ENCODE data around the gene TXNRD1.

TXNRD1 gene

GRCh38 chr12:104305349-104305748 is 89.8 kb downstream of the TXNRD1 start:
- TF ChIP-seq ZFX (IDR thresholded peaks at IDR 0.05; ENCODE audit: borderline replicate concordance) (no peak), CTCF (IDR thresholded peaks at IDR 0.05) (no peak)
- H3K27ac ChIP-seq: no peak overlapping the region

- H3K27ac ChIP-seq: no peak overlapping the region
- no peak for TF ChIP-seq CTCF (IDR thresholded peaks at IDR 0.05)
- TF ChIP-seq ZFX (IDR thresholded peaks at IDR 0.05; ENCODE audit: borderline replicate concordance): no peak
Measured at GRCh38 chr12:104306376-104306775, 90.8 kb downstream of the TXNRD1 start.

GRCh38 chr12:104306943-104307654 is 91.5 kb downstream of the TXNRD1 start:
- no peak overlapping the region for H3K27ac ChIP-seq
- TF ChIP-seq ZFX (IDR thresholded peaks at IDR 0.05; ENCODE audit: borderline replicate concordance): no peak
- no peak for TF ChIP-seq CTCF (IDR thresholded peaks at IDR 0.05)

- TF ChIP-seq ZFX (IDR thresholded peaks at IDR 0.05; ENCODE audit: borderline replicate concordance) (no peak), CTCF (IDR thresholded peaks at IDR 0.05) (no peak)
- no peak overlapping the region for H3K27ac ChIP-seq
Measured at GRCh38 chr12:104307655-104308000, 92.0 kb downstream of the TXNRD1 start.

GRCh38 chr12:104309446-104309993 is 93.9 kb downstream of the TXNRD1 start:
- no peak overlapping the region for H3K27ac ChIP-seq
- no peak for TF ChIP-seq ZFX (IDR thresholded peaks at IDR 0.05; ENCODE audit: borderline replicate concordance)
- no peak for TF ChIP-seq CTCF (IDR thresholded peaks at IDR 0.05)

GRCh38 chr12:104310751-104311633 is 95.4 kb downstream of the TXNRD1 start:
- TF ChIP-seq ZFX (IDR thresholded peaks at IDR 0.05; ENCODE audit: borderline replicate concordance): no peak
- no peak overlapping the region for H3K27ac ChIP-seq

- H3K27ac ChIP-seq: no peak overlapping the region
- TF ChIP-seq CTCF (IDR thresholded peaks at IDR 0.05) (no peak), ZFX (IDR thresholded peaks at IDR 0.05; ENCODE audit: borderline replicate concordance) (no peak)
Measured at GRCh38 chr12:104312202-104312601, 96.6 kb downstream of the TXNRD1 start.
